Measurements from ENCODE around the gene ETV3L.

- TF ChIP-seq CTCF (IDR thresholded peaks at IDR 0.05) (no peak), POLR2A (IDR thresholded peaks at IDR 0.05) (no peak)
Measured at GRCh38 chr1:157087030-157087429, 12.6 kb downstream of the ETV3L start.

Measured in testis (tissue), 2 donors.